Spleen (tissue), 11 donors: ENCODE data around the gene SUSD4. TPM values are rescaled to one million over a fixed set of nuclear protein-coding genes. Genes with fewer than 3 reads are reported as not detected.

ENCODE experiments used
- DNase-seq: peaks from one replicate; pipeline ENCODE4 v3.0.0-alpha.2; 2020
- H3K27ac ChIP-seq, 8 donors: fragments of 200-600 bp; sonication (generic) in 7 of 8; 1 replicate in 4 of 8; 2 replicates in 4 of 8; pipeline versions ENCODE4 v1.5.0 to v1.8.0; 2016 to 2021; ENCODE audit warnings: inconsistent platforms in 4 of 8, mild to moderate bottlenecking in 4 of 8, moderate library complexity in 1 of 8
- H3K27me3 ChIP-seq, 7 donors: fragments of 200-600 bp; sonication (generic) in 6 of 7; replicated peaks in 1 of 7; 1 replicate in 4 of 7; 2 replicates in 3 of 7; pipeline versions ENCODE4 v1.5.0 to v1.8.0; 2016 to 2021; ENCODE audit warnings: inconsistent platforms in 3 of 7, mild to moderate bottlenecking in 1 of 7
- H3K36me3 ChIP-seq, 6 donors: fragments of 200-600 bp; sonication (generic) in 5 of 6; 1 replicate in 4 of 6; 2 replicates in 2 of 6; pipeline versions ENCODE4 v1.5.0 to v1.8.0; 2016 to 2021; ENCODE audit warnings: inconsistent platforms in 2 of 6
- H3K4me1 ChIP-seq, 6 donors: fragments of 200-600 bp; sonication (generic) in 5 of 6; 1 replicate in 3 of 6; 2 replicates in 3 of 6; pipeline versions ENCODE4 v1.5.0 to v1.8.0; 2016 to 2021; ENCODE audit warnings: inconsistent platforms in 3 of 6
- H3K4me3 ChIP-seq, 8 donors: fragments of 200-600 bp; sonication (generic) in 7 of 8; 1 replicate in 4 of 8; 2 replicates in 4 of 8; pipeline versions ENCODE4 v1.5.0 to v1.8.0; 2016 to 2021; ENCODE audit warnings: inconsistent platforms in 4 of 8, mild to moderate bottlenecking in 4 of 8, moderate library complexity in 2 of 8
- H3K9me3 ChIP-seq, 8 donors: fragments of 200-600 bp; sonication (generic) in 7 of 8; 1 replicate in 4 of 8; 2 replicates in 4 of 8; pipeline versions ENCODE4 v1.5.0 to v1.8.0; 2016 to 2021; ENCODE audit warnings: inconsistent platforms in 4 of 8
- CTCF ChIP-seq, 11 experiments: fragments of 200-600 bp in 7 of 11; fragments of 450-650 bp in 4 of 11; sonication (generic) in 4 of 11; IDR thresholded peaks in 8 of 11; conservative IDR thresholded peaks in 3 of 11; 1 replicate in 7 of 11; 2 replicates in 4 of 11; pipeline versions ENCODE4 v1.4.0 to v1.8.0; 2016 to 2021; ENCODE audit warnings: antibody characterized with exemption in 11 of 11, inconsistent platforms in 4 of 11, mild to moderate bottlenecking in 1 of 11
- POLR2A ChIP-seq, 3 donors: fragments of 450-650 bp; IDR thresholded peaks; one replicate each; pipeline ENCODE4 v1.5.1; 2017; ENCODE audit warnings: antibody characterized with exemption in 3 of 3, mild to moderate bottlenecking in 1 of 3
- POLR2AphosphoS5 ChIP-seq, 3 donors: sonication (generic); formaldehyde crosslinking; IDR thresholded peaks; one replicate each; pipeline ENCODE4 v1.5.1; 2017; ENCODE audit warnings: antibody characterized with exemption in 3 of 3
- WGBS, 5 donors: extraction: QIAGEN DNeasy Blood & Tissue Kit in 3 of 5; methylation state at CpG; one replicate each; pipeline versions ENCODE4 v1.1.5 to v1.1.7; 2013 to 2018; 5-methylcytosine and 5-hydroxymethylcytosine counted together
- intact Hi-C: fragments of 100-400 bp; cut with DNase I; formaldehyde crosslinking; loops from one replicate; pipeline ENCODE4 v1.15.0; 2023; ENCODE audit warnings: low total_unique reads
- polyA plus RNA-seq, 3 donors: library from polyadenylated mRNA; stranded (reverse); fragments of 200-250 nt; gene quantifications; one replicate each; pipeline ENCODE4 v1.2.1, GENCODE V29; 2013
- total RNA-seq, 7 donors: library from RNA; depleted of rRNA in 3 of 7; stranded (reverse); fragments of >200 nt in 3 of 7; fragmentation: NEBNext Ultra II Directional in 4 of 7; extraction: Animal tissue kit (Norgen Biotek cat#: 25700) in 4 of 7; gene quantifications; one replicate each; pipeline versions ENCODE4 v1.1.0 to v1.2.1, GENCODE V29; 2016 to 2021
- donor health status: healthy with polysubstance abuse.
- donor health status: DM: no; HTN: no; CAD: no; lungs with moderate emphysema.
- donor health status: DM: no; HTN: no; CAD: no.
- donor health status: Bipolar disorder and iron deficiency.
- donor health status: healthy.
- donor health status: DM: no; HTN: no; CAD: no.
- donor health status: DM: yes; HTN: yes; CAD: no.

Gene SUSD4
- total and polyA plus RNA-seq, 10 donors: 0.35 to 2.1 (median 0.69) TPM

GRCh38 chr1:223307544-223307943 is 56.4 kb downstream of the SUSD4 start:
- no peaks in the 10 kb centered on the region for H3K4me1 ChIP-seq
- no peaks in the 10 kb centered on the region for H3K36me3 ChIP-seq
- H3K9me3 ChIP-seq: peaks cover 0 to 25% (median 14%) of the 10 kb centered on the region in 8 donors
- 89 to 95% (median 93%) methylated on average over 5 of the region's 5 CpGs for WGBS, 5 donors
- H3K27ac ChIP-seq: no peak overlapping the region
- H3K27me3 ChIP-seq: no peaks in the 10 kb centered on the region
- DNase-seq: no peak
- TF ChIP-seq CTCF (IDR thresholded peaks at IDR 0.05 in 8 of 11, conservative IDR thresholded peaks at IDR 0.05 in 3 of 11) (no peak), POLR2AphosphoS5 (IDR thresholded peaks at IDR 0.05) (no peak), POLR2A (IDR thresholded peaks at IDR 0.05) (no peak)
- intact Hi-C loops: no loop called here
- no peak overlapping the region for H3K4me3 ChIP-seq

GRCh38 chr1:223304931-223305330 is 59.0 kb downstream of the SUSD4 start:
- Histone ChIP-seq H3K27me3 (no peaks in the 10 kb centered on the region), H3K4me3 (no peak overlapping the region), H3K9me3 (peaks cover 0 to 26% (median 14%) of the 10 kb centered on the region in 8 donors), H3K4me1 (no peaks in the 10 kb centered on the region), H3K36me3 (no peaks in the 10 kb centered on the region), H3K27ac (no peak overlapping the region)
- intact Hi-C loops: no loop called here
- TF ChIP-seq POLR2AphosphoS5 (IDR thresholded peaks at IDR 0.05) (no peak), POLR2A (IDR thresholded peaks at IDR 0.05) (no peak), CTCF (IDR thresholded peaks at IDR 0.05 in 8 of 11, conservative IDR thresholded peaks at IDR 0.05 in 3 of 11) (no peak)
- no peak for DNase-seq
- 47 to 66% (median 50%) methylated on average over 1 of the region's 1 CpG for WGBS, 5 donors

- Histone ChIP-seq H3K36me3 (no peaks in the 10 kb centered on the region), H3K27ac (no peak overlapping the region), H3K27me3 (no peaks in the 10 kb centered on the region), H3K9me3 (peaks cover 0 to 26% (median 14%) of the 10 kb centered on the region in 8 donors), H3K4me3 (no peak overlapping the region), H3K4me1 (no peaks in the 10 kb centered on the region)
- 85 to 91% (median 86%) methylated on average over 2 of the region's 2 CpGs for WGBS, 5 donors
- no peak for DNase-seq
- no peak for TF ChIP-seq POLR2A (IDR thresholded peaks at IDR 0.05)
- TF ChIP-seq POLR2AphosphoS5 (IDR thresholded peaks at IDR 0.05): no peak
- TF ChIP-seq CTCF (IDR thresholded peaks at IDR 0.05 in 8 of 11, conservative IDR thresholded peaks at IDR 0.05 in 3 of 11): no peak
- intact Hi-C loops: no loop called here
These were observed 62.6 kb downstream of the SUSD4 start for GRCh38 chr1:223301371-223301770.

- H3K36me3 ChIP-seq: no peaks in the 10 kb centered on the region
- no peak overlapping the region for H3K4me3 ChIP-seq
- no peaks in the 10 kb centered on the region for H3K4me1 ChIP-seq
- intact Hi-C loops: no loop called here
- no peaks in the 10 kb centered on the region for H3K27me3 ChIP-seq
- H3K27ac ChIP-seq: no peak overlapping the region
- no peak for TF ChIP-seq POLR2A (IDR thresholded peaks at IDR 0.05)
- no peak for TF ChIP-seq POLR2AphosphoS5 (IDR thresholded peaks at IDR 0.05)
- TF ChIP-seq CTCF (IDR thresholded peaks at IDR 0.05 in 8 of 11, conservative IDR thresholded peaks at IDR 0.05 in 3 of 11): no peak
- no peak for DNase-seq
- H3K9me3 ChIP-seq: peaks cover 0 to 21% (median 14%) of the 10 kb centered on the region in 8 donors
- 9 to 43% (median 30%) methylated on average over 1 of the region's 1 CpG for WGBS, 5 donors
These were observed 64.4 kb downstream of the SUSD4 start for GRCh38 chr1:223299553-223299952.
